Measurements from ENCODE around the gene SH3BGRL3. TPM values are rescaled to one million over a fixed set of nuclear protein-coding genes. Genes with fewer than 3 reads are reported as not detected.

Gene SH3BGRL3
- total RNA-seq, 1 experiment from 2014 or later: 193 TPM

GRCh38 chr1:26284597-26285347 lies 4.9 kb downstream of the SH3BGRL3 start:
- POLR2A ChIA-PET: no interaction called here

DNA sequence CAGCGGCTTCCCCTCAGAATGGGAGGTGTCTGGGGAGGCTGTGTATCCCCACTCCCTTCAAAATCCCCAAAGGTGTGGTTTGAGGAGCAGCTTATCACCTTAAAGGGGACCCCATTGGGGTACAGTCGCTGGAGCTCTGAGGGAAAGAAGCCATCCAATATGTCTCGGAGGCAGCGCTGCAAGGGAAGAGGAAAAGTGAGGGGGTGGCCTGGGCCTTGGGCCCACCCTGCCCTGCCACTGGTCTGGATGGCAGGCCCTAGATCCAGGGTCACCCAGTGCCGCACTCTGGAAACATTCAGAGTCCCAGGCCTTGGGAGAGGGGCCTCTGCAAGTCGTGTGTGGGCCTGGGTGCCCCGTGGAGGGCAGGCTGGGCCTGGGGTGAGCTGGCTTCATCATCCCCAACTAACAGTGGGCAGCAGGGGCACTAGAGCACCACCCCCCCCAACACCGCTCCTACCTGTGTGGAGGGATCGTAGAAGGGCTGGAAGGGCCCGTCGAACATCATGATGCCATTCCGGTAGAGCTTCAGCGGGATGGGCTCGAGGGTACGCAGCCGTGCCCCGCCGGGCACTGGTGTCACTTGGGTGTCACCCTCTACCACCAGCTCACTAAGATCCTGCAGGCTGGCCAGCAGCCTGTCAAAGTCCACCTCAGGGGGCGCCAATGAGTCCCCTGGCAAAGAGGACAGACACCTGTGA lies 5.6 kb downstream of the SH3BGRL3 start:
- intact Hi-C loops (cut with micrococcal nuclease; ENCODE audit: unreplicated experiment): loop anchor here (2.0 to 5.0 kb wide), 2 partner anchors 35 to 107 kb away; no protein-coding TSS in a partner anchor
- CTCF ChIA-PET: interaction anchor here (0.6 to 2.3 kb wide), 9 partner anchors 10 to 184 kb away, joined by 3 to 17 read pairs (median 3); no protein-coding TSS in a partner anchor
- H3K4me1 ChIP-seq (ENCODE audit: control insufficient read depth, insufficient read depth, low read length): peaks cover 23% of the 10 kb centered on the region
- H3K4me3 ChIP-seq (ENCODE audit: low read depth in 2 of 2, low read length in 2 of 2): no peak overlapping the region
- DNase-seq (ENCODE audit: low read depth, low spot score) (no peak), ATAC-seq (no peak)
- no peaks in the 10 kb centered on the region for H3K27me3 ChIP-seq (ENCODE audit: control insufficient read depth, insufficient read depth, low read length)
- H3K27ac ChIP-seq (ENCODE audit: low read length): no peak overlapping the region; the same call in 1 of the 2 replicates
- POLR2A ChIA-PET: no interaction called here
- BruUV-seq (replicated peaks): no TSS peak
- TF ChIP-seq, protein P1, sequence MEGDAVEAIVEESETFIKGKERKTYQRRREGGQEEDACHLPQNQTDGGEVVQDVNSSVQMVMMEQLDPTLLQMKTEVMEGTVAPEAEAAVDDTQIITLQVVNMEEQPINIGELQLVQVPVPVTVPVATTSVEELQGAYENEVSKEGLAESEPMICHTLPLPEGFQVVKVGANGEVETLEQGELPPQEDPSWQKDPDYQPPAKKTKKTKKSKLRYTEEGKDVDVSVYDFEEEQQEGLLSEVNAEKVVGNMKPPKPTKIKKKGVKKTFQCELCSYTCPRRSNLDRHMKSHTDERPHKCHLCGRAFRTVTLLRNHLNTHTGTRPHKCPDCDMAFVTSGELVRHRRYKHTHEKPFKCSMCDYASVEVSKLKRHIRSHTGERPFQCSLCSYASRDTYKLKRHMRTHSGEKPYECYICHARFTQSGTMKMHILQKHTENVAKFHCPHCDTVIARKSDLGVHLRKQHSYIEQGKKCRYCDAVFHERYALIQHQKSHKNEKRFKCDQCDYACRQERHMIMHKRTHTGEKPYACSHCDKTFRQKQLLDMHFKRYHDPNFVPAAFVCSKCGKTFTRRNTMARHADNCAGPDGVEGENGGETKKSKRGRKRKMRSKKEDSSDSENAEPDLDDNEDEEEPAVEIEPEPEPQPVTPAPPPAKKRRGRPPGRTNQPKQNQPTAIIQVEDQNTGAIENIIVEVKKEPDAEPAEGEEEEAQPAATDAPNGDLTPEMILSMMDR (IDR thresholded peaks at IDR 0.05): peak; percentile 67
- TF ChIP-seq POLR2AphosphoS5 (IDR thresholded peaks at IDR 0.05; ENCODE audit: low read depth, low read length) (no peak), REST (IDR thresholded peaks at IDR 0.05; ENCODE audit: insufficient read depth in 1 of 2, low read depth in 2 of 2, low read length in 1 of 2) (no peak)
- H3K9me3 ChIP-seq (ENCODE audit: control insufficient read depth, insufficient read depth, low read depth, low read length): no peaks in the 10 kb centered on the region
- in situ Hi-C loops (cut with HindIII; ENCODE audit: low pct_unique_long_range_greater_than_20kb, low sequenced_read_pairs): no loop called here
- H3K36me3 ChIP-seq (ENCODE audit: control insufficient read depth, insufficient read depth, low read length): peaks cover 2% of the 10 kb centered on the region; the same call in 1 of the 2 replicates

More at GRCh38 chr1:26284597-26285347, 4.9 kb downstream of the SH3BGRL3 start:
- intact Hi-C loops (cut with micrococcal nuclease; ENCODE audit: unreplicated experiment) (loop anchor here (2.0 to 5.0 kb wide), 2 partner anchors 36 to 108 kb away; no protein-coding TSS in a partner anchor), in situ Hi-C loops (cut with HindIII; ENCODE audit: low pct_unique_long_range_greater_than_20kb, low sequenced_read_pairs) (no loop called here)
- peaks cover 23% of the 10 kb centered on the region for H3K4me1 ChIP-seq (ENCODE audit: control insufficient read depth, insufficient read depth, low read length)
- H3K27me3 ChIP-seq (ENCODE audit: control insufficient read depth, insufficient read depth, low read length): no peaks in the 10 kb centered on the region
- peak overlapping the region; percentile 59 for H3K27ac ChIP-seq (ENCODE audit: low read length)
- CTCF ChIA-PET: interaction anchor here (0.7 to 2.3 kb wide), 6 partner anchors 9 to 132 kb away, joined by 3 to 17 read pairs (median 8); no protein-coding TSS in a partner anchor
- H3K36me3 ChIP-seq (ENCODE audit: control insufficient read depth, insufficient read depth, low read length): peaks cover 2% of the 10 kb centered on the region; the same call in 1 of the 2 replicates
- peak; percentile 58 for TF ChIP-seq POLR2AphosphoS5 (IDR thresholded peaks at IDR 0.05; ENCODE audit: low read depth, low read length)
- no peak for TF ChIP-seq REST (IDR thresholded peaks at IDR 0.05; ENCODE audit: insufficient read depth in 1 of 2, low read depth in 2 of 2, low read length in 1 of 2)
- TF ChIP-seq, protein P1 (IDR thresholded peaks at IDR 0.05): peak; percentile 91
- no TSS peak for BruUV-seq (replicated peaks)
- DNase-seq (ENCODE audit: low read depth, low spot score) (peak; percentile 84), ATAC-seq (peak; percentile 67)
- no peaks in the 10 kb centered on the region for H3K9me3 ChIP-seq (ENCODE audit: control insufficient read depth, insufficient read depth, low read depth, low read length)
- no peak overlapping the region for H3K4me3 ChIP-seq (ENCODE audit: low read depth in 2 of 2, low read length in 2 of 2)
